T-helper 1 cell (primary cell): ENCODE measurements around the gene BHLHA9.
"Not testable (repeated sequence)": the region's sequence is repeated elsewhere in the genome, so short reads cannot be mapped to it uniquely, and the experiment has no call there.

Experiments used
- DNase-seq, 5 donors: peaks; one replicate each; pipeline ENCODE4 v3.0.0-alpha.2; 2012 to 2020

Gene BHLHA9

GRCh38 chr17:1301546-1301945 lies 31.3 kb downstream of the BHLHA9 start:
- no peak for DNase-seq

DNA sequence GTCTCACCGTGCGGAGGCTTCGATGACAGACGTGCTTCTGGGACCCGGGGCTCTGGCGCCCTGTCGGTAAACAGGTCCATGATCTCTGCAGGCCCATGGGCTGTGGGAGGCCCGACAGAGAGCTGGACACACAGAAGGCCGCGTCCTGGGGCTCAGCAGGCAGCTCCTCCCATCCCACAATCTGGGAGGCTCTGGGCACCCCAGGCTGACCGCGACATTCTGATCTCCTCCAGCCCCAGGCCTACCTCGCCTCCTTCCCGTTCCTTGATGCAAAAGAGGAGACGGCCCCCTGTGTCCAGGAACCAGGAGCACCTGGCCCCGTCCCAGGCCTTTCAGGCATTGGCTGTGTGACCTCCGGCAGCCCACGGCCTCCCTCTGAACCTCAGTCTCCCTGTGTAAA lies 32.5 kb downstream of the BHLHA9 start:
- DNase-seq = no peak

- no peak for DNase-seq
Observed at GRCh38 chr17:1304522-1304921, 34.3 kb downstream of the BHLHA9 start.

- DNase-seq = no peak
Observed at GRCh38 chr17:1304962-1305563, 34.8 kb downstream of the BHLHA9 start.

GRCh38 chr17:1307829-1308228 lies 37.6 kb downstream of the BHLHA9 start:
- not testable (repeated sequence) for DNase-seq

- peak in 1 of 5 donors; percentile 45 for DNase-seq
Observed at GRCh38 chr17:1312261-1312870, 42.1 kb downstream of the BHLHA9 start.

DNA sequence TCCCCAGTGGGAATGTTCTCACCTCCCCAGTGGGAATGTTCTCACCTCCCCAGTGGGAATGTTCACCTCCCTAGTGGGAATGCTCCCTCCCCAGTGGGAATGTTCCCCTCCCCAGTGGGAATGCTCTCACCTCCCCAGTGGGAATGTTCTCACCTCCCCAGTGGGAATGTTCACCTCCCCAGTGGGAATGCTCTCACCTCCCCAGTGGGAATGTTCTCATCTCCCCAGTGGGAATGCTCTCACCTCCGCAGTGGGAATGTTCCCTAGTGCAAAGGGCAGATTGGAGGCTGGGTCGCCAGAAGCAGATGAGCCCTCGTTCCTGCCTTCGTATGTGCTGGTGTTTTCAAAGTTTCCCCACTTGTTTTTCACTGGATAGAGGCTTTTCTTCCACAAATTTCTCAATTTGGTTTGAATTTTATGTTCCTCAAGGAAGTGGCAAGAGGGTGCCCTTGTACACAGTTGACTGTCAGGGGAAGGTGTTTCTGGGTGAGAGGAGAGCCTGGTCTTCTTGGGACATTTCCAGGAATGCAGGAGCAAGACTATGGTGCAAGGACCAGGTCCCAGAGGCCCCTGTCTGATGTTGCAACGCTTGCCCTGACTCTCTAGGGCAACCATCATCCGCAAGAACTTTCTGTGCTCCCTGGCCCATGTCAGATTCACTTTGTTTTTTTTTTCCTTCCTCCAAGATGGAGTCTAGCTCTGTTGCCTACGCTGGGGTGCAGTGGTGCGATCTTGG lies 43.2 kb downstream of the BHLHA9 start:
- DNase-seq = no peak

DNA sequence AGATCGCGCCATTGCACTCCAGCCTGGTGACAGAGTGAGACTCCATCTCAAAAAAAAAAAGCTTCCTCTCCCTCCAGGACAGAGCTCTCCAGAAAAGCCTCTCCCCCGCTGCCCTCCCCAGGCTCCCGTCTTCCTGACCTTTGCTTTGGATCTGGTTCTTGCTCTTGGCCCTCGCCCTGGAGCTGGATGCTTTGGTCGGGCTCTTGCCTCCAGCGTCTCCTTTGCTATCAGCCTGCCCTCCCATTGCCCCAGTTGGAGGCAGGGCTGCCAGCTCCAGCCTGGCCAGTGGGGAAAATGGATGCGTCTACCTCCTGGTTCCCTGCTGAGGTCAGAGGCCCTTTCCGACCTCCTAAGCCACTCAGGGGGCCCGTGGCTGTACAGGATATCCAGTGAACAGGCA lies 45.2 kb downstream of the BHLHA9 start:
- DNase-seq = no peak

DNA sequence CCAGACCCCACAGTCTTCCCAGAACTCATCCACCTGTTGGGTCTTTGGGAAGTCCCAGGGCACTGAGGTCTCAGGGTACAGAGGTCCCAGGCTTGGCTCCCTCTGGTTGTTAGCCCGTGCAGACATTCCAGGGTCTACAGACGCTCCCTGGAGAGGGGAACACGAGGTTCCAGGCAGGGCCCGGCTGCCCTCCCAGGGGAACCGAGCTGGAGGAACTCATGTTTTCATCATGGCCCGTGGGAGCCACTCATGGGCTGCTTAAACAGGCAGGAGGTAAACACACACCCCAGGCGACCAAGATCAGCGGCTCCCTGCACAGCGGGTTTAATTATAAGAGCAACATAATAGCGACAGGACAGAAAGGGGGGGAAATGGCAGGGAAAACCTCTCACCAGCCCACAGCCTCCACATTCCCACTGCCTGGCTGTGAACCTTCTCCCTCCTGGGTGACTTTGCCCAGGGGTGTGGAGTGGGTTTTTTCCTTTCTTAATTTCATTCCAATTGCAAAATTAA lies 45.7 kb downstream of the BHLHA9 start:
- no peak for DNase-seq
